Spleen (tissue), 11 donors: Measurements from ENCODE around the gene OSBPL1A. TPM values are rescaled to one million over a fixed set of nuclear protein-coding genes. Genes with fewer than 3 reads are reported as not detected.

Experiments used
- DNase-seq: peaks from one replicate; pipeline ENCODE4 v3.0.0-alpha.2; 2020
- H3K27ac ChIP-seq, 8 donors: fragments of 200-600 bp; sonication (generic) in 7 of 8; 1 replicate in 4 of 8; 2 replicates in 4 of 8; pipeline versions ENCODE4 v1.5.0 to v1.8.0; 2016 to 2021; ENCODE audit warnings: inconsistent platforms in 4 of 8, mild to moderate bottlenecking in 4 of 8, moderate library complexity in 1 of 8
- H3K27me3 ChIP-seq, 7 donors: fragments of 200-600 bp; sonication (generic) in 6 of 7; replicated peaks in 1 of 7; 1 replicate in 4 of 7; 2 replicates in 3 of 7; pipeline versions ENCODE4 v1.5.0 to v1.8.0; 2016 to 2021; ENCODE audit warnings: inconsistent platforms in 3 of 7, mild to moderate bottlenecking in 1 of 7
- H3K36me3 ChIP-seq, 6 donors: fragments of 200-600 bp; sonication (generic) in 5 of 6; 1 replicate in 4 of 6; 2 replicates in 2 of 6; pipeline versions ENCODE4 v1.5.0 to v1.8.0; 2016 to 2021; ENCODE audit warnings: inconsistent platforms in 2 of 6
- H3K4me1 ChIP-seq, 6 donors: fragments of 200-600 bp; sonication (generic) in 5 of 6; 1 replicate in 3 of 6; 2 replicates in 3 of 6; pipeline versions ENCODE4 v1.5.0 to v1.8.0; 2016 to 2021; ENCODE audit warnings: inconsistent platforms in 3 of 6
- H3K4me3 ChIP-seq, 8 donors: fragments of 200-600 bp; sonication (generic) in 7 of 8; 1 replicate in 4 of 8; 2 replicates in 4 of 8; pipeline versions ENCODE4 v1.5.0 to v1.8.0; 2016 to 2021; ENCODE audit warnings: inconsistent platforms in 4 of 8, mild to moderate bottlenecking in 4 of 8, moderate library complexity in 2 of 8
- H3K9me3 ChIP-seq, 8 donors: fragments of 200-600 bp; sonication (generic) in 7 of 8; 1 replicate in 4 of 8; 2 replicates in 4 of 8; pipeline versions ENCODE4 v1.5.0 to v1.8.0; 2016 to 2021; ENCODE audit warnings: inconsistent platforms in 4 of 8
- CTCF ChIP-seq, 11 experiments: fragments of 200-600 bp in 7 of 11; fragments of 450-650 bp in 4 of 11; sonication (generic) in 4 of 11; IDR thresholded peaks in 8 of 11; conservative IDR thresholded peaks in 3 of 11; 1 replicate in 7 of 11; 2 replicates in 4 of 11; pipeline versions ENCODE4 v1.4.0 to v1.8.0; 2016 to 2021; ENCODE audit warnings: antibody characterized with exemption in 11 of 11, inconsistent platforms in 4 of 11, mild to moderate bottlenecking in 1 of 11
- POLR2A ChIP-seq, 3 donors: fragments of 450-650 bp; IDR thresholded peaks; one replicate each; pipeline ENCODE4 v1.5.1; 2017; ENCODE audit warnings: antibody characterized with exemption in 3 of 3, mild to moderate bottlenecking in 1 of 3
- POLR2AphosphoS5 ChIP-seq, 3 donors: sonication (generic); formaldehyde crosslinking; IDR thresholded peaks; one replicate each; pipeline ENCODE4 v1.5.1; 2017; ENCODE audit warnings: antibody characterized with exemption in 3 of 3
- WGBS, 5 donors: extraction: QIAGEN DNeasy Blood & Tissue Kit in 3 of 5; methylation state at CpG; one replicate each; pipeline versions ENCODE4 v1.1.5 to v1.1.7; 2013 to 2018; 5-methylcytosine and 5-hydroxymethylcytosine counted together
- intact Hi-C: fragments of 100-400 bp; cut with DNase I; formaldehyde crosslinking; loops from one replicate; pipeline ENCODE4 v1.15.0; 2023; ENCODE audit warnings: low total_unique reads
- polyA plus RNA-seq, 3 donors: library from polyadenylated mRNA; stranded (reverse); fragments of 200-250 nt; gene quantifications; one replicate each; pipeline ENCODE4 v1.2.1, GENCODE V29; 2013
- total RNA-seq, 7 donors: library from RNA; depleted of rRNA in 3 of 7; stranded (reverse); fragments of >200 nt in 3 of 7; fragmentation: NEBNext Ultra II Directional in 4 of 7; extraction: Animal tissue kit (Norgen Biotek cat#: 25700) in 4 of 7; gene quantifications; one replicate each; pipeline versions ENCODE4 v1.1.0 to v1.2.1, GENCODE V29; 2016 to 2021
- donor health status: healthy with polysubstance abuse.
- donor health status: DM: no; HTN: no; CAD: no; lungs with moderate emphysema.
- donor health status: DM: no; HTN: no; CAD: no.
- donor health status: Bipolar disorder and iron deficiency.
- donor health status: healthy.
- donor health status: DM: no; HTN: no; CAD: no.
- donor health status: DM: yes; HTN: yes; CAD: no.

OSBPL1A gene
- total and polyA plus RNA-seq, 10 donors: 3.8 to 29.6 (median 22.1) TPM

GRCh38 chr18:24368749-24369148, 28.9 kb downstream of the OSBPL1A start:
- H3K4me3 ChIP-seq: no peak overlapping the region
- intact Hi-C loops: no loop called here
- peaks cover 0 to 31% (median 0%) of the 10 kb centered on the region in 6 donors for H3K36me3 ChIP-seq
- H3K4me1 ChIP-seq: no peaks in the 10 kb centered on the region
- no peak overlapping the region for H3K27ac ChIP-seq
- WGBS, 5 donors: 53 to 64% (median 56%) methylated on average over 3 of the region's 3 CpGs
- H3K9me3 ChIP-seq: no peaks in the 10 kb centered on the region
- no peak for DNase-seq
- no peaks in the 10 kb centered on the region for H3K27me3 ChIP-seq
- TF ChIP-seq POLR2A (IDR thresholded peaks at IDR 0.05): no peak
- TF ChIP-seq CTCF (IDR thresholded peaks at IDR 0.05 in 8 of 11, conservative IDR thresholded peaks at IDR 0.05 in 3 of 11): no peak
- TF ChIP-seq POLR2AphosphoS5 (IDR thresholded peaks at IDR 0.05): no peak

DNA sequence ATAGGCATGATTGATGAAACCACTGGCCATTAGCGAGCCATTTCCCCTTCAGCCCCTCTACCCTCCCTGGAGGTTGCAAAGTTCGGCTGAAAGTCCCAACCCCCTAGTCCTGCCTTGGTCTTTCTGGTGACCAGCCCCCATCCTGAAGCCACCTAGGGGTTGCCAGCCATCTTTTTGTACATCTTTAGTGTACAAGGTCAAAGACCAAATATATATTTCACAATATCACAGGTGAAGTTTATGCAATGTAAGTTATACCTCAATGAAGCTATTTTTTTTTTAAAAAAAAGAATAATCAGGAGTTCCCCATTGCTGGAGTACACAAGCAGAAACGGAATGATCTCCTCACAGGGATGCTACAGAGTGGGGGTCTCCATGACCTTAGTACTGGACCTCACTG, 31.3 kb downstream of the OSBPL1A start:
- no peaks in the 10 kb centered on the region for H3K9me3 ChIP-seq
- no peaks in the 10 kb centered on the region for H3K4me1 ChIP-seq
- no peak for DNase-seq
- no peak overlapping the region for H3K27ac ChIP-seq
- H3K36me3 ChIP-seq: peaks cover 0 to 32% (median 0%) of the 10 kb centered on the region in 6 donors
- intact Hi-C loops: no loop called here
- no peak for TF ChIP-seq POLR2AphosphoS5 (IDR thresholded peaks at IDR 0.05)
- TF ChIP-seq POLR2A (IDR thresholded peaks at IDR 0.05): no peak
- no peak for TF ChIP-seq CTCF (IDR thresholded peaks at IDR 0.05 in 8 of 11, conservative IDR thresholded peaks at IDR 0.05 in 3 of 11)
- no peaks in the 10 kb centered on the region for H3K27me3 ChIP-seq
- H3K4me3 ChIP-seq: no peak overlapping the region
- 80 to 91% (median 89%) methylated on average over 3 of the region's 3 CpGs for WGBS, 5 donors

GRCh38 chr18:24364177-24364576, 33.4 kb downstream of the OSBPL1A start:
- WGBS, 5 donors: 88 to 100% (median 95%) methylated on average over 1 of the region's 1 CpG
- peaks cover 0 to 6% (median 0%) of the 10 kb centered on the region in 6 donors for H3K4me1 ChIP-seq
- no peaks in the 10 kb centered on the region for H3K27me3 ChIP-seq
- no peak for TF ChIP-seq CTCF (IDR thresholded peaks at IDR 0.05 in 8 of 11, conservative IDR thresholded peaks at IDR 0.05 in 3 of 11)
- no peak for TF ChIP-seq POLR2A (IDR thresholded peaks at IDR 0.05)
- no peak for TF ChIP-seq POLR2AphosphoS5 (IDR thresholded peaks at IDR 0.05)
- H3K4me3 ChIP-seq: no peak overlapping the region
- intact Hi-C loops: no loop called here
- no peaks in the 10 kb centered on the region for H3K9me3 ChIP-seq
- no peak overlapping the region for H3K27ac ChIP-seq
- peaks cover 0 to 32% (median 0%) of the 10 kb centered on the region in 6 donors for H3K36me3 ChIP-seq
- DNase-seq: no peak

GRCh38 chr18:24362757-24363156, 34.9 kb downstream of the OSBPL1A start:
- TF ChIP-seq POLR2AphosphoS5 (IDR thresholded peaks at IDR 0.05) (no peak), CTCF (IDR thresholded peaks at IDR 0.05 in 8 of 11, conservative IDR thresholded peaks at IDR 0.05 in 3 of 11) (no peak), POLR2A (IDR thresholded peaks at IDR 0.05) (no peak)
- Histone ChIP-seq H3K4me3 (no peak overlapping the region), H3K36me3 (peaks cover 0 to 24% (median 0%) of the 10 kb centered on the region in 6 donors), H3K9me3 (no peaks in the 10 kb centered on the region), H3K27ac (no peak overlapping the region), H3K4me1 (peaks cover 0 to 6% (median 0%) of the 10 kb centered on the region in 6 donors), H3K27me3 (no peaks in the 10 kb centered on the region)
- DNase-seq: no peak
- WGBS, 5 donors: 91 to 94% (median 94%) methylated on average over 1 of the region's 1 CpG
- intact Hi-C loops: no loop called here
